Uterus (tissue), 2 donors: ENCODE data around the gene MAEA.

ENCODE experiments used
- POLR2A ChIP-seq, 2 donors: fragments of 450-650 bp; IDR thresholded peaks; one replicate each; pipeline ENCODE4 v1.6.1; 2016; ENCODE audit warnings: antibody characterized with exemption in 2 of 2, mild to moderate bottlenecking in 1 of 2, moderate library complexity in 1 of 2
- TF ChIP-seq, protein P1 (sequence below), 4 experiments: fragments of 200-600 bp in 2 of 4; fragments of 450-650 bp in 2 of 4; sonication (generic) in 2 of 4; IDR thresholded peaks; one replicate each; pipeline ENCODE4 v1.5.1; 2016 to 2019; ENCODE audit warnings: antibody characterized with exemption in 4 of 4, mild to moderate bottlenecking in 2 of 4, moderate library complexity in 1 of 4

DNA sequence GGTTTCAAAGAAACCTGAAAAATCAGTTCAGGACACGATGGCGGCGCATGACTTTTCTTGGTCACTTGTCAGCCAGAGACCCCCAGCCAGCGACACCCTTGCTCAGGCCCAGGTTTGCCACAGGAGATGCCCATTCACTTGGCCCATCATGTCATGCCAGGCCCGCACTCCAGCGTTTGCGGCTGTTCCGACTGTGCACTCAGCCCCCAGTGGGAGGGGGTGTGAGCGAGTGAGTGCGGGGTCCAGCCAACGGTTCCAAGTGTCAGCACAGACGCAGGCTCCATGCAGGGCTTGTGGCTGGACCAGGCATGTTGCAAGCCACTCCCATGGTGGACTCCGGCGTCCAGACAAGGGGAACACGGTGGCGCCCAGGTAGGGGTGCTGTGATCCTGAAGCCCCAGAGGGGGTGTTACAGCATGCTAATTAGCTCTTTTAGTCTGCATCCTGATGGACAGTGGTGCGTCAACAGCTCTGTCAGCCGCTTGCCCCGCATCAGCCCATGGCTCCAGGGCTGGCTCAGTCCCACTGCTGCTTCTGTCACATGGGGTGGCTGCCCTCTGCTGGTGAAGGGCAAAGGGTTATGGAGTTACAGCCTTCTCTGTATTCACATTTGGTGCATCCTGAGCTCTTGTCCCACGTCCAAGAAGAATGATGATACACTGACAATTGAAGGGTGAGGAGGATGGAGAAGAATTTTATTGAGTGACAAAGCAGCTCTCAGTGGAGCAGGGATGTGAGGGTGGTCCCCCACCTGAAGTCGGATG is 3.7 kb upstream of the MAEA start:
- TF ChIP-seq, protein P1, sequence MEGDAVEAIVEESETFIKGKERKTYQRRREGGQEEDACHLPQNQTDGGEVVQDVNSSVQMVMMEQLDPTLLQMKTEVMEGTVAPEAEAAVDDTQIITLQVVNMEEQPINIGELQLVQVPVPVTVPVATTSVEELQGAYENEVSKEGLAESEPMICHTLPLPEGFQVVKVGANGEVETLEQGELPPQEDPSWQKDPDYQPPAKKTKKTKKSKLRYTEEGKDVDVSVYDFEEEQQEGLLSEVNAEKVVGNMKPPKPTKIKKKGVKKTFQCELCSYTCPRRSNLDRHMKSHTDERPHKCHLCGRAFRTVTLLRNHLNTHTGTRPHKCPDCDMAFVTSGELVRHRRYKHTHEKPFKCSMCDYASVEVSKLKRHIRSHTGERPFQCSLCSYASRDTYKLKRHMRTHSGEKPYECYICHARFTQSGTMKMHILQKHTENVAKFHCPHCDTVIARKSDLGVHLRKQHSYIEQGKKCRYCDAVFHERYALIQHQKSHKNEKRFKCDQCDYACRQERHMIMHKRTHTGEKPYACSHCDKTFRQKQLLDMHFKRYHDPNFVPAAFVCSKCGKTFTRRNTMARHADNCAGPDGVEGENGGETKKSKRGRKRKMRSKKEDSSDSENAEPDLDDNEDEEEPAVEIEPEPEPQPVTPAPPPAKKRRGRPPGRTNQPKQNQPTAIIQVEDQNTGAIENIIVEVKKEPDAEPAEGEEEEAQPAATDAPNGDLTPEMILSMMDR (IDR thresholded peaks at IDR 0.05), result peak in 1 of 4 experiments; percentile 6
- TF ChIP-seq POLR2A (IDR thresholded peaks at IDR 0.05), result no peak
